Muscle layer of colon (tissue), 2 donors: Measurements from ENCODE around the gene TOR4A.
"Not testable (repeated sequence)": the region's sequence is repeated elsewhere in the genome, so short reads cannot be mapped to it uniquely, and the experiment has no call there.

Experiments
- H3K27ac ChIP-seq: one replicate; pipeline ENCODE4 v1.7.0; 2013; ENCODE audit warnings: low read depth, mild to moderate bottlenecking, low read length, moderate library complexity
- H3K27me3 ChIP-seq, 2 donors: one replicate each; pipeline ENCODE4 v1.7.0; 2013; ENCODE audit warnings: low read length in 2 of 2, mild to moderate bottlenecking in 2 of 2; ENCODE audit not compliant: insufficient read depth in 2 of 2, control insufficient read depth in 1 of 2
- H3K36me3 ChIP-seq: one replicate; pipeline ENCODE4 v1.7.0; 2013; ENCODE audit warnings: mild to moderate bottlenecking, low read length; ENCODE audit not compliant: insufficient read depth
- H3K4me1 ChIP-seq: one replicate; pipeline ENCODE4 v1.7.0; 2013; ENCODE audit warnings: mild to moderate bottlenecking, low read length; ENCODE audit not compliant: insufficient read depth
- H3K4me3 ChIP-seq, 2 donors: one replicate each; pipeline ENCODE4 v1.7.0; 2013; ENCODE audit warnings: low read length in 2 of 2, low read depth in 1 of 2, mild to moderate bottlenecking in 1 of 2, moderate library complexity in 1 of 2
- H3K9ac ChIP-seq: one replicate; pipeline ENCODE4 v1.7.0; 2013; ENCODE audit warnings: low read length
- H3K9me3 ChIP-seq: one replicate; pipeline ENCODE4 v1.7.0; 2013; ENCODE audit warnings: mild to moderate bottlenecking, low read length
- donor health status: abdominal sarcoma.
- donor health status: Adenocarcinoma of cecum.

TOR4A gene

GRCh38 chr9:137262173-137262908, 15.2 kb upstream of the TOR4A start:
- not testable (repeated sequence) for H3K27me3 ChIP-seq, H3K4me3 ChIP-seq, H3K9me3 ChIP-seq, H3K4me1 ChIP-seq, H3K27ac ChIP-seq, H3K9ac ChIP-seq
- peaks cover 32% of the 10 kb centered on the region for H3K36me3 ChIP-seq

- Histone ChIP-seq H3K9me3 (no peaks in the 10 kb centered on the region), H3K27ac (no peak overlapping the region), H3K4me1 (no peaks in the 10 kb centered on the region), H3K36me3 (peaks cover 36% of the 10 kb centered on the region), H3K27me3 (no peaks in the 10 kb centered on the region), H3K4me3 (no peak overlapping the region), H3K9ac (no peak overlapping the region)
Observed at GRCh38 chr9:137262909-137263285, 14.6 kb upstream of the TOR4A start.

GRCh38 chr9:137263506-137263905, 14.0 kb upstream of the TOR4A start:
- H3K27me3 ChIP-seq = no peaks in the 10 kb centered on the region
- H3K9ac ChIP-seq = no peak overlapping the region
- no peak overlapping the region for H3K27ac ChIP-seq
- no peaks in the 10 kb centered on the region for H3K9me3 ChIP-seq
- no peak overlapping the region for H3K4me3 ChIP-seq
- H3K36me3 ChIP-seq = peaks cover 40% of the 10 kb centered on the region
- H3K4me1 ChIP-seq = peaks cover under 1% of the 10 kb centered on the region

- no peaks in the 10 kb centered on the region for H3K9me3 ChIP-seq
- H3K27me3 ChIP-seq = no peaks in the 10 kb centered on the region
- H3K9ac ChIP-seq = no peak overlapping the region
- peaks cover 40% of the 10 kb centered on the region for H3K36me3 ChIP-seq
- no peak overlapping the region for H3K4me3 ChIP-seq
- peaks cover 6% of the 10 kb centered on the region for H3K4me1 ChIP-seq
- no peak overlapping the region for H3K27ac ChIP-seq
Observed at GRCh38 chr9:137264067-137264466, 13.5 kb upstream of the TOR4A start.

GRCh38 chr9:137265496-137266161, 11.9 kb upstream of the TOR4A start:
- Histone ChIP-seq H3K36me3 (peaks cover 45% of the 10 kb centered on the region), H3K4me1 (peaks cover 11% of the 10 kb centered on the region), H3K27me3 (no peaks in the 10 kb centered on the region), H3K9me3 (no peaks in the 10 kb centered on the region), H3K27ac (no peak overlapping the region), H3K9ac (no peak overlapping the region), H3K4me3 (no peak overlapping the region)

- Histone ChIP-seq H3K9ac (no peak overlapping the region), H3K27ac (no peak overlapping the region), H3K4me1 (peaks cover 11% of the 10 kb centered on the region), H3K9me3 (no peaks in the 10 kb centered on the region), H3K4me3 (no peak overlapping the region), H3K36me3 (peaks cover 45% of the 10 kb centered on the region), H3K27me3 (no peaks in the 10 kb centered on the region)
Observed at GRCh38 chr9:137266162-137266527, 11.4 kb upstream of the TOR4A start.

- peaks cover 11% of the 10 kb centered on the region for H3K4me1 ChIP-seq
- no peak overlapping the region for H3K4me3 ChIP-seq
- H3K27me3 ChIP-seq = no peaks in the 10 kb centered on the region
- no peak overlapping the region for H3K9ac ChIP-seq
- H3K9me3 ChIP-seq = no peaks in the 10 kb centered on the region
- H3K36me3 ChIP-seq = peaks cover 47% of the 10 kb centered on the region
- H3K27ac ChIP-seq = no peak overlapping the region
Observed at GRCh38 chr9:137266585-137267453, 10.7 kb upstream of the TOR4A start.

- H3K36me3 ChIP-seq = peaks cover 56% of the 10 kb centered on the region
- H3K4me3 ChIP-seq = no peak overlapping the region
- H3K27ac ChIP-seq = no peak overlapping the region
Observed at GRCh38 chr9:137267933-137268355, 9.6 kb upstream of the TOR4A start.

GRCh38 chr9:137268538-137269201, 8.9 kb upstream of the TOR4A start:
- H3K9me3 ChIP-seq = no peaks in the 10 kb centered on the region
- no peaks in the 10 kb centered on the region for H3K27me3 ChIP-seq
- H3K9ac ChIP-seq = no peak overlapping the region
- peaks cover 53% of the 10 kb centered on the region for H3K36me3 ChIP-seq
- H3K4me1 ChIP-seq = peaks cover 11% of the 10 kb centered on the region
- H3K4me3 ChIP-seq = no peak overlapping the region
- H3K27ac ChIP-seq = no peak overlapping the region

More at GRCh38 chr9:137267933-137268355, 9.6 kb upstream of the TOR4A start:
- Histone ChIP-seq H3K4me1 (peaks cover 11% of the 10 kb centered on the region), H3K9me3 (no peaks in the 10 kb centered on the region), H3K27me3 (no peaks in the 10 kb centered on the region), H3K9ac (no peak overlapping the region)

- Histone ChIP-seq H3K4me1 (peaks cover 11% of the 10 kb centered on the region), H3K27me3 (peaks cover 0 to 2% of the 10 kb centered on the region in 2 donors), H3K9ac (no peak overlapping the region), H3K9me3 (no peaks in the 10 kb centered on the region), H3K36me3 (peaks cover 47% of the 10 kb centered on the region), H3K27ac (no peak overlapping the region), H3K4me3 (no peak overlapping the region)
Observed at GRCh38 chr9:137269231-137269772, 8.2 kb upstream of the TOR4A start.
